ENCODE results near the gene MRPS27.

The MRPS27 gene

GRCh38 chr5:72351376-72351775, 31.3 kb upstream of the MRPS27 start:
- H3K36me3 ChIP-seq (ENCODE audit: insufficient read depth, insufficient read length, low read length): peaks cover 24% of the 10 kb centered on the region
- H3K27me3 ChIP-seq (ENCODE audit: insufficient read depth, insufficient read length): no peaks in the 10 kb centered on the region
- H3K9ac ChIP-seq (ENCODE audit: insufficient read length, low read depth): no peak overlapping the region
- no peak for DNase-seq (ENCODE audit: low read depth, low spot score)
- TF ChIP-seq SUZ12 (IDR thresholded peaks at IDR 0.05; ENCODE audit: extremely low read depth, insufficient read depth, insufficient read length) (no peak), YY1 (IDR thresholded peaks at IDR 0.05; ENCODE audit: insufficient read depth, insufficient read length) (no peak), ZNF274 (IDR thresholded peaks at IDR 0.05; ENCODE audit: low read depth, low read length) (no peak)
- no peaks in the 10 kb centered on the region for H3K9me3 ChIP-seq (ENCODE audit: insufficient read depth, low read length)
- no peaks in the 10 kb centered on the region for H3K4me1 ChIP-seq (ENCODE audit: insufficient read depth, insufficient read length)
- H3K4me3 ChIP-seq (ENCODE audit: insufficient read length, low read depth): no peak overlapping the region

GRCh38 chr5:72347801-72348308, 27.8 kb upstream of the MRPS27 start:
- TF ChIP-seq SUZ12 (IDR thresholded peaks at IDR 0.05; ENCODE audit: extremely low read depth, insufficient read depth, insufficient read length): no peak
- no peak for TF ChIP-seq YY1 (IDR thresholded peaks at IDR 0.05; ENCODE audit: insufficient read depth, insufficient read length)
- no peak for TF ChIP-seq ZNF274 (IDR thresholded peaks at IDR 0.05; ENCODE audit: low read depth, low read length)
- H3K27me3 ChIP-seq (ENCODE audit: insufficient read depth, insufficient read length): no peaks in the 10 kb centered on the region
- H3K9ac ChIP-seq (ENCODE audit: insufficient read length, low read depth): no peak overlapping the region
- H3K4me1 ChIP-seq (ENCODE audit: insufficient read depth, insufficient read length): no peaks in the 10 kb centered on the region
- no peaks in the 10 kb centered on the region; the same call in 1 of the 2 replicates for H3K9me3 ChIP-seq (ENCODE audit: insufficient read depth, low read length)
- H3K36me3 ChIP-seq (ENCODE audit: insufficient read depth, insufficient read length, low read length): peaks cover 40% of the 10 kb centered on the region
- no peak overlapping the region for H3K4me3 ChIP-seq (ENCODE audit: insufficient read length, low read depth)
- no peak for DNase-seq (ENCODE audit: low read depth, low spot score)

- DNase-seq (ENCODE audit: low read depth, low spot score): no peak
- Histone ChIP-seq H3K27me3 (ENCODE audit: insufficient read depth, insufficient read length) (no peaks in the 10 kb centered on the region), H3K4me1 (ENCODE audit: insufficient read depth, insufficient read length) (no peaks in the 10 kb centered on the region), H3K9ac (ENCODE audit: insufficient read length, low read depth) (no peak overlapping the region), H3K36me3 (ENCODE audit: insufficient read depth, insufficient read length, low read length) (peaks cover 36% of the 10 kb centered on the region), H3K9me3 (ENCODE audit: insufficient read depth, low read length) (no peaks in the 10 kb centered on the region; the same call in 1 of the 2 replicates), H3K4me3 (ENCODE audit: insufficient read length, low read depth) (no peak overlapping the region)
- no peak for TF ChIP-seq YY1 (IDR thresholded peaks at IDR 0.05; ENCODE audit: insufficient read depth, insufficient read length)
- TF ChIP-seq ZNF274 (IDR thresholded peaks at IDR 0.05; ENCODE audit: low read depth, low read length): no peak
Measured at GRCh38 chr5:72346398-72346797, 26.4 kb upstream of the MRPS27 start.

- no peaks in the 10 kb centered on the region for H3K4me1 ChIP-seq (ENCODE audit: insufficient read depth, insufficient read length)
- no peak overlapping the region for H3K4me3 ChIP-seq (ENCODE audit: insufficient read length, low read depth)
- TF ChIP-seq SUZ12 (IDR thresholded peaks at IDR 0.05; ENCODE audit: extremely low read depth, insufficient read depth, insufficient read length) (no peak), ZNF274 (IDR thresholded peaks at IDR 0.05; ENCODE audit: low read depth, low read length) (no peak), YY1 (IDR thresholded peaks at IDR 0.05; ENCODE audit: insufficient read depth, insufficient read length) (no peak)
- H3K27me3 ChIP-seq (ENCODE audit: insufficient read depth, insufficient read length): no peaks in the 10 kb centered on the region
- no peak for DNase-seq (ENCODE audit: low read depth, low spot score)
- no peak overlapping the region for H3K9ac ChIP-seq (ENCODE audit: insufficient read length, low read depth)
- H3K9me3 ChIP-seq (ENCODE audit: insufficient read depth, low read length): no peaks in the 10 kb centered on the region; the same call in 1 of the 2 replicates
- H3K36me3 ChIP-seq (ENCODE audit: insufficient read depth, insufficient read length, low read length): peaks cover 32% of the 10 kb centered on the region
Measured at GRCh38 chr5:72338689-72339209, 18.7 kb upstream of the MRPS27 start.

- no peaks in the 10 kb centered on the region for H3K9me3 ChIP-seq (ENCODE audit: insufficient read depth, low read length)
- TF ChIP-seq ZNF274 (IDR thresholded peaks at IDR 0.05; ENCODE audit: low read depth, low read length) (no peak), YY1 (IDR thresholded peaks at IDR 0.05; ENCODE audit: insufficient read depth, insufficient read length) (no peak), SUZ12 (IDR thresholded peaks at IDR 0.05; ENCODE audit: extremely low read depth, insufficient read depth, insufficient read length) (no peak)
- H3K9ac ChIP-seq (ENCODE audit: insufficient read length, low read depth): no peak overlapping the region
- H3K4me3 ChIP-seq (ENCODE audit: insufficient read length, low read depth): no peak overlapping the region
- no peak for DNase-seq (ENCODE audit: low read depth, low spot score)
- H3K36me3 ChIP-seq (ENCODE audit: insufficient read depth, insufficient read length, low read length): peaks cover 27% of the 10 kb centered on the region
- H3K27me3 ChIP-seq (ENCODE audit: insufficient read depth, insufficient read length): no peaks in the 10 kb centered on the region
- H3K4me1 ChIP-seq (ENCODE audit: insufficient read depth, insufficient read length): no peaks in the 10 kb centered on the region
Measured at GRCh38 chr5:72337159-72337558, 17.1 kb upstream of the MRPS27 start.

- Histone ChIP-seq H3K27me3 (ENCODE audit: insufficient read depth, insufficient read length) (no peaks in the 10 kb centered on the region), H3K4me3 (ENCODE audit: insufficient read length, low read depth) (no peak overlapping the region), H3K36me3 (ENCODE audit: insufficient read depth, insufficient read length, low read length) (peaks cover 55% of the 10 kb centered on the region), H3K4me1 (ENCODE audit: insufficient read depth, insufficient read length) (no peaks in the 10 kb centered on the region), H3K9me3 (ENCODE audit: insufficient read depth, low read length) (no peaks in the 10 kb centered on the region), H3K9ac (ENCODE audit: insufficient read length, low read depth) (no peak overlapping the region)
- no peak for DNase-seq (ENCODE audit: low read depth, low spot score)
- TF ChIP-seq SUZ12 (IDR thresholded peaks at IDR 0.05; ENCODE audit: extremely low read depth, insufficient read depth, insufficient read length) (no peak), ZNF274 (IDR thresholded peaks at IDR 0.05; ENCODE audit: low read depth, low read length) (no peak), YY1 (IDR thresholded peaks at IDR 0.05; ENCODE audit: insufficient read depth, insufficient read length) (no peak)
Measured at GRCh38 chr5:72330712-72331111, 10.7 kb upstream of the MRPS27 start.

GRCh38 chr5:72328172-72328571, 8.1 kb upstream of the MRPS27 start:
- no peak overlapping the region for H3K4me3 ChIP-seq (ENCODE audit: insufficient read length, low read depth)
- no peaks in the 10 kb centered on the region for H3K9me3 ChIP-seq (ENCODE audit: insufficient read depth, low read length)
- no peak overlapping the region for H3K9ac ChIP-seq (ENCODE audit: insufficient read length, low read depth)
- DNase-seq (ENCODE audit: low read depth, low spot score): no peak
- no peaks in the 10 kb centered on the region for H3K4me1 ChIP-seq (ENCODE audit: insufficient read depth, insufficient read length)
- peaks cover 74% of the 10 kb centered on the region for H3K36me3 ChIP-seq (ENCODE audit: insufficient read depth, insufficient read length, low read length)
- H3K27me3 ChIP-seq (ENCODE audit: insufficient read depth, insufficient read length): no peaks in the 10 kb centered on the region
- TF ChIP-seq ZNF274 (IDR thresholded peaks at IDR 0.05; ENCODE audit: low read depth, low read length) (no peak), YY1 (IDR thresholded peaks at IDR 0.05; ENCODE audit: insufficient read depth, insufficient read length) (no peak), SUZ12 (IDR thresholded peaks at IDR 0.05; ENCODE audit: extremely low read depth, insufficient read depth, insufficient read length) (no peak)
